ENCODE measurements around the gene ABHD16A.
A peak's percentile ranks its signal among the peaks of the same experiment; 100 is the strongest.

The ABHD16A gene

DNA sequence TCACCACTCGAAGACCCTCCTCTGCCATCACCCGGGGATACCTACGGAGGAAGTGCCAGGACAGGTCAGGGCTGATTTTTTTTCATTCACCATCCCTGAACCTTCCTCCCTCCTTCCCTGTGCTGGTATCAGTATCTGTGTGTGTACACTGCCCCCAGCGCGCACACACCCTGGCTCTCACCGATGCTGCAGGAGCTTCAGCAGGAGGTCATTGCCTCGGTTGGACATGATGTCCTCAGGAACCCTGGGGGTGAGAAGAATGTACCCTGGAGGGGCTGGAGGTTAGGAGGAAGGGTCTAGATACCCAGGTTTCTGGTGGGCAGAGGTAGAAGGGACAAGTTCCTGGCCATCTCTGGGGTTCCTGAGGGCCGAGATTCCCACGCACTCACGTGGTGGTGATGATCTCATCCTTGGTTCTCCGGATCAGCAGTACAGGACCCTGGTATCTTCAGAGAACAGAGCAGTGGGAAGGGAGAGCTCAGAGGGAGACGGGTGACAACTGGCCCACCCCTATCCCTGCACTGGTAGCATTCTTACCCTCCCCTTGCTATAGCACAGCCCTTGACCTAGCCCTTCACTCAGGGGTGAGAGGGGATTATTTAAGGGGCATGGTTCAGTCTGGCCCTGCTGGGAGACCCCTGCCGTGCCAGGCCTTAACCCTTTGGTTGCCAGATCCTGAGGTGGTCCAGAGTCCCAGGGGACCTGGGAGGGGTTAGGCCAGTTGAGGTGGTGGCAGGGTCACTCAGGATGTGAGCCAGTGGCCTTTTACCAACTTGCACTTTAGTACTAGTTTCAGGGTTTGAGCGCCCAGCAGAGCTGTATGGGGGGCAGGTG lies 15.0 kb downstream of the ABHD16A start:
- DNase-seq: no peak

DNA sequence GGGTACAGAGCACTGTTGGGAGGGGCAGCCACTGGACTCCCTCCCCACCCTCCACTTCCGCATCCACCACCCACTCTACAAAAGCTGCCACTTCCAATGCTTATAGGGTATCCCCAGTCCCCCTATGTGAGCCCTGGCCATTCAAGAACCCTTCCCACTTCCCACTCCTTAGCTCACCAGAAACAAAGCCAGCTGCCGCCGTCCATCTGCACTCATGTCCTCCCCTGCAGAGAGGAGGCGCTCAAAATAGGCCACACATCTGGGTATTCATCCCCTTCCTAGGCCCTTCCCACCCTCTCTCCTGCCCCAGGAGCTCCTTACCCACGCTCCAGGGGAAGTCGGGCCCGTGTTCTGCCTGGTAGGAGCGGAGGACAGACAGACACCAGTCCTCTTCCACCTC lies 15.8 kb downstream of the ABHD16A start:
- DNase-seq: no peak

DNA sequence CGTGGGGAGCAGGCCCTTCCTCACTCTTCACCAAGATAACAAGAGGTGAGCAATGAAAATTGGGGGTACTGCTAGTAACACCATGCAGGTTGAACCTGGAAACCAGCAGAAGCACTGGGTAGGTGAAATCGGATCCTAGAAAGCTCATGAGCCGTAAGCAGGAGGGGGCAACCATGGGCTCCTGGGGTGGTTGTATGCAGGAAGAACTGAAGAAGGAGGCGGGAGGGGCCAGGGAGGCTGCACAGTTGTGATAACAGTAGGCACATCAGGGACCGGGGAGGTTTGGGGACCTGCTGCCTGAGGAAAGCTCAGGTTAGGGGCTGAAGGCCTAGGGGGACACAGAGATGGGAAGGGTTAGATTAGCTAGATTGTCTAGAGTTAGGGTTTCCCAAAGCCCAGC lies 16.6 kb downstream of the ABHD16A start:
- no peak for DNase-seq

DNA sequence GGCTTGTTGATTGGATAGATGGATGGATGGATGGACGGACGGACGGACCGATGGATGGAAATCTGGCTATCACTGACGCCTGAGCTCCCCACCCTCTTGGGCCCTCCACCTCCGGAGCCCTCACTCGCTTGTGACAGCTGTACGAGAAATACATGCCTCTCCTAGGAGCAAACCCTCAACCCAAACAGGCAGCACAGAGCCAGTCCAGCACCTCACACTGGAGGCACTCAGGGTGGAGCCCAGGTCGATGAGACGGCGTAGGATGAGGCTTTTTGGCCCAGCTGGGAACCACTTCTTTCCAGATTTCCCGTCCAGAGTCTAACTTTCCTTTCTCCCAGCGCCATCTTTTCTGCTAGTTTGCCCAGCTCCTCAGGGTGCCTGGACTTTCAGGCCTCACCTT lies 19.5 kb downstream of the ABHD16A start:
- DNase-seq: no peak

DNA sequence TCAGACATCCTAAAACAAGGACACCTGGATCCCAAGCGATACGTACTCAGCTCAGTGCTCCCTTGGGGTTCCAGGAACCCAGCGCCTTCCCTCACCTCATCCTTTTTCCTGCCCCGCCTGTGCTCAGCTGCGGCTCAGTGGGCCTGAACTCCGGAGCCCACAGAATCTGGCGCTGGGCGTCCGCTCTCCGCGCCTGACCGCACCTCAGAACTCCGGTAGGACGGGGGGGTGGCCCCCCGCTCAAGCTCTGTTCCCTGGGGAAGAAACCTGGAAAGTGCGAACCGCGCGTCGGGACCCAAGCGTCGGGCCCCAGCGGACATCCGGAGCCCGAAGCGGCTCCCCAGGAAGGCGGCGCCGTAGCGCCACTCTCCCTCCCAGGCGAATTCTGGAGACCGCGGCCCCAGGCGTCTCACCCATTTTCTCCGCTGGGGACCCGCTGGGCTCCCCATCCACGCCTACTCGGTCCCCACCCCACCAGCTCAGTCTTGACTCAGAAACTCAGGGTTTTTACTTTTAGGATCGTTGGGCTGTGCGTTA lies 21.9 kb downstream of the ABHD16A start:
- DNase-seq: peak; percentile 28 to 56

DNA sequence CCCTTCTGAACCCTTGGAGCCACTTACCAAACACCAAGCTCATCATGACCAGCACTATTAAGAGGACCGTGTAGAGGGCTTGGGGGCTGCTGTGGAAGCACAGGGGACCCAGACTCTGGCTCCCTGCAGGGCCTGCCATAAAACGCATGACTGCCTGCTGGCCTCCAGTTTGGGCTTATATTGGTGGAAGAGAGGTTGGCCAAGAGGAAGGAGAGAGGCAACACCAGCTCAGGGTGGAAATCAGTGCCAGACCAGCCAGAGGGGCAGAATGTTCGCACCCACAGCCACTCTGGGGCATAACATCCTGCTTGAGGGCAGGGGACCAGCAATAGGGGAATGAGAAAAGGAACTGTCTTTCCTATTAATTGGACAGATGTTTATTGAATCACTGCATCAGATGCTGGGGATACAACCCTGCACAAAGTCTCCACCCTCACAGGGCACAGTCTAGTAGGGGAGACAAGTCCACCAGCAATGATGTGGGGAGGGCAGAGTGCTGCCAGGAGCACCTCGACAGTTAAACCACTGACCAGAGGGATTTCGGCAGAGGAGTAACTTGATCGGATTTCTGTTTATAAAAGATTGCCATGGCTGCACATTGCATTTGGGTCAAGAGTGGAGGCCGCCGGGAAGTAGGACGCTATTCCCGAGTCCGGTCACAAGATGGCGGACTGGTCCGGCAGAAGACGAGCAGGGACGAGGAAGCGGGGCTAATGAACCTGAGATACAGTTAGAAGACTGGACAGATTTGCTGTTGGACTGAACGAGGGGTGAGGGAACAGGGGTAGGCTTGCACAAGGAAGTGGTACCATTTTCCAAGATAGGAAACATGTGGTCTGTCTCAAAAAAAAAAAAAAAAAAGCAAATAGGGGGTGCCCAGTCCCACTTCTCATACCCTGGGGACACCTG lies 22.6 kb downstream of the ABHD16A start, which contains the start of gene LY6G5C:
Gene LY6G5C (minus strand): TSS at position 842 of the 909 bp plus-strand sequence. CDS start 694 bp downstream, at position 148.
- peak; percentile 74 to 77 for DNase-seq

DNA sequence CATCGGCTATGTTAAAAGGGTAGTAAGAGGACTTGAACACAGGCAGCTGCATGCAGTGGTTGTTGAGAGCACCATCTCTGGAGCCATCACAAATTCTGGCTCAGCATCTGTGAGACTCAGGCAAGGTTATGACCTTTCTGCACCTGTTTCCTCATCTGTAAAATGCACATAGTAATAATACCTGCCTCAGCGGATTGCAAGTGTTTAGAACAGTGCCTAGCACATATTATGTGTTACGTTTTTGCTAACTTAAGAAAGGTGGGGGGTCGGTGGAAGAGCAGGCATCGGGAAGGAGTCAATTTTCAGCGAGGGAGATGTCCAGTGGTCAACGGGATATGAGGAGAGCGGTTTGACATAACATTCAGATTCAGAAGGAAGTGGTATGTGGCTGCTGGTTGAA lies 25.2 kb downstream of the ABHD16A start:
- no peak for DNase-seq

DNA sequence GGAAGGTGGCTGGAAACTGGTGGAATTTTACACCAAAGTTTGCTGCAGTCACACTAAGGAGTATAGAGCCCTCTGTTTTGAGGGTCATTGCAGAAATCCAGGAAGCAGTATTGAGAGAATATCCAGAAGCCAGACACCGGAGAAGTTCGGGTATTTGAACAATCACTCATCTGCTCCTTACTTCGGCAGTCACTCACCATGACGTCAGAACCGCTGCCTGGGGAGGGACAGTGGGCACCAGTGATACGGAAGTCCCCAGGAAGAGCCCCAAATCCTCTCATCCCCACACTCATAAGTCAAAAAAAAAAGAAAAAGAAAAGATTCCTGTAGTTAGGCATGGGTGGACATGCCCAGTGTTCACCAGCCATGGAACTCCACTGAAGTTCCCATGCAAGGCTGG lies 26.2 kb downstream of the ABHD16A start:
- DNase-seq: no peak

DNA sequence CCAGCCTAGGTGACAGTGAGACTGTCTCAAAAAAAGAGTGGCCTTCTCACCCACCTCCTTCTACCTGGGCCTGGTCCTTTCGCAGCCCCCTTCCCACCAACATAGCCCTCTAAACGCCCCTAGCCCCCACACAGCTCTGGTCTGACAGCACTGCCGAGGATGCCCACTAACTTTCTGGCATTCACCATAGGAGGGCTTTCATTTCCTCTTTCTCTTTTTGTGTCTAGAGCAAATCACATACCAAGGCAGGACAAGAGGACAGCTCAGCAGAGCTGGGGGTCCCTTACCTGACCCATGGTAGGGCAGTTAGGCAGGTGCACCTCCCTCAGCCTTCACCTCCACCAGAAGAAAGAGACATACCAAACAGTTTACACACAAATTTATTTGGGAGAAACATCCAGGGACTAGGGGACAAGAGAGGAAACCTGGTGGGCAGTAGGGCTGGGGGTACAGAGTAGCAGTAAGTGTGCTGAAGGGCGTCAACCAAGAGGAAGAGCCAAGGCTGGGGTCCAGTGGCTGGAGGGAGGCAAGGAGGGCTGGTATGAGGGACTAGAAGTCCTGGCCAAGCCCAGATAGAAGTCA lies 26.7 kb downstream of the ABHD16A start:
- DNase-seq: no peak

DNA sequence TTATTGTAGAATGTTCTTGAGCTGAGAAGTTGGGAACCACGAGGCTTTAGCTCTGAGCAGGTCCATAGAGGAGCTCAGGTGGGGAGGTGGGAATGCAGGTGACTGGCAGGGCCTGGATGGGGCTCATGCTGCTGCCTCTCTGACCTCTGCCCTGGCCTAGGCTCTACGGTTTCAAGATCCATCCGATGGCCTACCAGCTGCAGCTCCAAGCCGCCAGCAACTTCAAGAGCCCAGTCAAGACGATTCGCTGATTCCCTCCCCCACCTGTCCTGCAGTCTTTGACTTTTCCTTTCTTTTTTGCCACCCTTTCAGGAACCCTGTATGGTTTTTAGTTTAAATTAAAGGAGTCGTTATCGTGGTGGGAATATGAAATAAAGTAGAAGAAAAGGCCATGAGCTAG lies 33.4 kb downstream of the ABHD16A start, which contains the start of gene LY6G5B:
Gene LY6G5B (plus strand): TSS at position 301 of the 400 bp plus-strand sequence. CDS start 975 bp downstream, outside the sequence.
- no peak for DNase-seq

DNA sequence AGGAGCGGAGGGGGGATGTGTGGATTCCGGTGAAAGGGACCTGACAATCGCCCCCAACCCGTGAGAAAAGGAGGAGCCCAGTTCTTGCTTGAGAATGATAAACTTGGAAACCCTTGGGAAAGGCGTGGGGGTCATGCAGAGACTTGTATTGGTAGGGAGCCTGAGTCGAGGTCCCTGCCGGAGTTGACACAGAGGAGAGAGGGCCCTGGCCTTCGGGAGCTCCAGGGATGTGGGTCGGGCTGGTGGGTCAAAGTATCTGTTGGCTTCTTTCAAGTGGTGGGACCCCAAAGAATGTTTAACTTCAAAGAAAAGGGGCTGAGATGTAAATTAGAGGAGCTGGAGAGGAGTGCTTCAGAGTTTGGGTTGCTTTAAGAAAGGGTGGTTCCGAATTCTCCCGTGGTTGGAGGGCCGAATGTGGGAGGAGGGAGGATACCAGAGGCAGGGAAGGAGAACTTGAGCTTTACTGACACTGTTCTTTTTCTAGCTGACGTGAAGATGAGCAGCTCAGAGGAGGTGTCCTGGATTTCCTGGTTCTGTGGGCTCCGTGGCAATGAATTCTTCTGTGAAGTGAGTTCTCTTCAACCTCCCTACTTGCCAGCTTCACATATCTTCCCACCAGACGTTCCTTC lies 36.7 kb downstream of the ABHD16A start:
- no peak for DNase-seq

DNA sequence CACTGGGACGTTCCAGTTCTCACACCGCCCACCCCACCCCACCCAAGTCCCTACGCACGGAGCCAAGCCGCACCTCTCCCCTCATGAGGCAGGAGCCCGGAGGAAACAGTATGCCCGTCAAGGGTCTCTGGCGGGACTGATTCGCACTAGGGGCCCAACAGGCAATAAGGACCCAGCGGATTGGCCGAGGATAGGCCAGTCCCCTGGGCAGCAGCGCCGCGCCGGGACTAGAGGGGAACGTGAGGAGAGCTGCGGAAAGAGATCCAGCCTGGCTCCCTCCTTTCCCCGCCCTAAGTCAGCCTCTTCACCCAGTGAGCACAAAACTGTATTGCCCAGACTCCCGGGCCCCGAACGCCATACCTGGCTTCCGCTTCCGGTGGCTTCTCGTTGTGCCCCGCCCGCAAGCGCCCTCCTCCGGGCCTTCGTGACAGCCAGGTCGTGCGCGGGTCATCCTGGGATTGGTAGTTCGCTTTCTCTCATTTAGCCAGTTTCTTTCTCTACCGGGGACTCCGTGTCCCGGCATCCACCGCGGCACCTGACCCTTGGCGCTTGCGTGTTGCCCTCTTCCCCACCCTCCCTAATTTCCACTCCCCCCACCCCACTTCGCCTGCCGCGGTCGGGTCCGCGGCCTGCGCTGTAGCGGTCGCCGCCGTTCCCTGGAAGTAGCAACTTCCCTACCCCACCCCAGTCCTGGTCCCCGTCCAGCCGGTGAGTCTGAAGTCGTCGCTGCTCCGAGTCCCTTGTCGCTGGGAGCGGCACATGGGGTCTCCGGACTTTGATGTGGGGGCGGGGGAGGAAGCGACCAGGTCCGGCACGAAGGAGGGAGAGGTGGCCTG lies 37.4 kb downstream of the ABHD16A start, which contains the start of gene CSNK2B:
Gene CSNK2B (plus strand): TSS at position 580 of the 836 bp plus-strand sequence. CDS start 752 bp downstream, outside the sequence.
- peak; percentile 97 to 98 for DNase-seq

DNA sequence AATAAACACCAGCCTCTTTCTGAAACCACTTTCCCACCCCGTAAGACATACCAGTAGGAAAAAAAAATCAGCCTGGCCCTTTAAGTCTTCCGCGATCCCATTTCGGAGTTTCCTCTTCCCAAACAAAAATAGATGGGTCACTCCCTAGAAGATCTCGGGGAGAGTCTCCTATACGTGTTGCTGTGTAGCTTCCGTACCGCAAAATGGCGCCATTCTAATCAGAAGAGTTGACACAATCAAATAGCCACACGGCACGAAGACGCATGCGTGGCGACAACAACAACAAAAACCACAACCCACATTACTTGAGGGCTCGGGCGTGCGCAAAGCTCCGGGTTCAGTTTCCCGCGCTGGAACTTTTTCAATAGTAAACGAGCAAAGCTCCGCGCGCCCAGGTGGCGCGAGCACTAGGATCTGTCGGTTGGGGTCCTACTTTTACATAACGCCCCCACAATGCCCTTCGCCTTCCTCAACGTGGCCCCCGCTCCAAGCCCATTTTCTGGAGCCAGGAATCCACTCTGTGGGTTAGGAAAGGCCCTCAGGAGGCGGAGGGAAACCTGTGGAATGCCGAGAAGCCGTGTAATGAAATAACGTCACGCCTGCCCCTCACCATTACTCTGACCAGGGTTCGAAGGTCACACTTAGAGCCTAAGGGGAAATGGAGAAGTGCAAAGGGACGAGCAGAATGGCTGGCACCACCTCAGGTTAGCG lies 38.2 kb downstream of the ABHD16A start, which contains the start of gene GPANK1:
Gene GPANK1 (minus strand): TSS at position 208 of the 711 bp plus-strand sequence. CDS start 519 bp downstream, outside the sequence.
- peak; percentile 82 to 95 for DNase-seq

DNA sequence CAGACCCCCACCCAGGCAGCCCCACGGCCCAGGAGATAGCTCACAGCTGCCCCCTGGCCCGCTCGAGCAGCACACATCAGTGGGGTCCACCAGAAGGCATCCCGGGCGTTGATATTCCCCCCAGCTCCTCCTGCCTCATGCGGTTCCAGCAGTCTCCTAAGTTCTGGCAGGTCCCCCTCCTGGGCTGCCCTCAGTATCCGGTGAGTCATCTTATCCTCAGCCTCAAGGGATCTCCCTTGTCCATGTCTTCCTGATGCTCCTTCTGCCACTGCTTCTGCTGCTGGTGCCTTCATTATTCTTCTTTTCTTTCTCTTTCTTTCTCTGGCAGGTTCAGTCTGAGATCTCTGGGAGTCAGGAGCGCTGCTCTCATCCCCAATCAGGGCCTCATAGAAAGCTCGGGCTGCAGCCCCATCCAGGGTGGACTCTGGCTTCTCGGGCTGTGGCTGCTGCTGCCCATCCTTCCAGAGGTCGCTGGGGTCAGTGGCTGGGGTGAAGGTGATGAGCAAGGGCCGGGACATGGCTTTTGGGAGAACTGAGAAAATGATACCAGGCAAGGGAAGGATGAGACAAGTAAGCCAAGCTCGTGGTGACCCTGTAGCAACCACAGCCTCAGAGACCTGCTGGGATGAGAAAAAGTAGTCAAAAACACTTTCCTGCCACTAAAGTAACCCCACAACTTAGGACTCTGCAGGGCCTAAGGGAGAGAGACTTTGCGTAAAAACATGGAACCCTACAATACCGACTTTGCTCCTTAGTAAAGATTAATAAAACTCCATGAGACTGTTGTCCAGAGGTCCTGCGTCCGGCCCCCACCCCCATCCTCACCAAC lies 38.9 kb downstream of the ABHD16A start:
- peak in 1 of 2 experiments; percentile 29 for DNase-seq

DNA sequence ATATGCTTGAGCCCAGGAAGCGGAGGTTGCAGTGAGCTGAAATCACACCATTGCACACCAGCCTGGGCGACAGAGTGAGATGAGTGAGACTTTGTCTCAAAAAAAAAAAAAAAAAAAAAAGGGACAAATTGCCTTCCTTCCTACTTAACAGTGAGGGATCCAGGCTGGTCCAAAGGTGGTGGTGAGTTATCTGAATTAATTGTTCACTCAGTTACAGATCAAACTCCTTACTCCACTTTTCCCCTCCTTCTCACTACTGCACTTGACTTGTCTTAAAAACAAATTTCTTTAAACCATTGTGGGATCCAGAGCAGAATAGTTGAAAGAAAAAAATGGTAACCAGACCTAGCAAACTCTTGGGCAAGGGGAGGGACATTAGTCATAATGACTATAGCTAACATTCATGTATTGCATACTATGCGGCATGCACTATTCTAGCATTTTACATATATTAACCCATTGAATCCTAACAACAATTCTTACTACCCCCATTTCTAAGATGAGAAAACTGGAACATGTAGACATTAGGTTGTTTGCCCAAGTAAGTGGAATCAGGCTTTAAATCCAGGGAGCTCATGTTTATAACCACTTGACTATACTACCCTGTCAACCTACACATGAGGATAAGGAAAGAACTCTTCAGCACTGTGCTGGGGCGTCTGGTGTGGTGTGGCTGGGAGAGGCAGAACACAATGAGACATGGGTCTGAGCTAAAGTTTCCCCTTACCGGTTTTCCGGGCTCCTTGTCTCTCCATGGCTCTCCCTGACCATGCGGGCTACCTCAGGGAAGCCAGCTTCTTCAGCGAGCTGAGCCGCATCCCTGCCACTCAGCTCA lies 39.8 kb downstream of the ABHD16A start:
- no peak for DNase-seq

DNA sequence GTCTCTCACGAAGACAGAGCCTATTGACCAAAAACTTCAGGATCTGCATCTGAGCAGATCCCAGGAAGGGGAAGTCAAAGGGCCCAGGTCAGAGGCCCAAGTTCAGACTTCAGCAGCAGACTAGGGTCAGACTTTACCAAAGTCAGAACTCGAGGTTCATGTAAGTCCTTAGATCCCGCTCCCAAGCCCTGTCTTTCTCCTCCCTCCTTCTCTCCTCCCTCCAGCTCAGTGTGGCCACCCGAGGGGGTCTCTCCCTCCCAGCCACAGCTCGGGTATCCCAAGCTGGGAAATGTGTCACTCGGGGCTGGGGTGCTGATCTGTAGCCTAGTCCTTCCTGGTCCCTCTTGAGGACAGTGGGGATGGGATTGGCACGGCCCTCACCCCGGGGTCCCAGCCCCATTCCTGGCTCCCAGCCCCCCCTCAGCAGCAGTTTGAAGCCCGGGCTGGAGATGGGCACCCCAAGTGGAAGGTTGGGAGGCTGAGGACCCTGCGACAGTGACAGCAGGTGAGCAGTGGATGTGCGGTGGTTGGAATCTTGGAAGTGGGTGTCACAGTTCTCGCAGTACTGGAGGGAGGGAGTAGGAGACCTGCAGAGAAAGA lies 40.9 kb downstream of the ABHD16A start:
- DNase-seq: no peak

DNA sequence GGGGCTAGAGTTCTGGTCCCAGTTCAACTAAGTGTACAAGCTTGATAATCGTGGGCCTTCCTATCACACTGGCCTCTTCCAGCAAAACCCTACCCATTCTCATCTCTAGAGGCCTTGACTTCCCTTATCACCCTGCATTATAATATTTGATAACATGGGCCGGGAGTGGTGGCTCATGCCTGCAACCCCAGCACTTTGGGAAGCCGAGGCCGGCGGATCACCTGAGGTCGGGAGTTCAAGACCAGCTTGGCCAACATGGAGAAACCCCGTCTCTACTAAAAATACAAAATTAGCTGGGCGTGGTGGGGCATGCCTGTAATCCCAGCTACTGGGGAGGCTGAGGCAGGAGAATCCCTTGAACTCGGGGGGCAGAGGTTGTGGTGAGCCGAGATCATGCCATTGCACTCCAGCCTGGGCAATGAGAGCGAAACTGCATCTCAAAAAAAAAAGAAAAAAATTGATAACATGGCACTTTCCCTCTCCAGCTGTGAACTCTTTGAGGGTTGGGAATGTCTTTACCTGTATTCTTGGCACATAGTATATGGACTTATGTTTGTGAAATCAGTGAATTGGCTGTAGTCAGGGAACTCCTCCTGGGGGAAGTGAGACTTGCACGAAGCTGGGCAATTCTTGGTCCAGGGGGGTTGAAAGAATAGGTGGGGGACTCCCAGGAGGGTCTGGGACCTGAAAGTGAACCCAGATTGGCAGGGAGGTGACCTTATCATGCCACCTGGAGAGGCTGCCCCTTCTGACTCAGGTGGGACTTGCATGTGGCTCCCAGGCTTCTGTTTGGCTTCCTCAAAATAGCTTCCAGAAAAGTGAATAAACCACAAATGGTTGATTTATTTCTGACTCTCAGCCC lies 41.6 kb downstream of the ABHD16A start:
- no peak for DNase-seq
